GM23338 (cell line): ENCODE results near the gene UQCC3. TPM values are rescaled to one million over a fixed set of nuclear protein-coding genes. Genes with fewer than 3 reads are reported as not detected.

Experiments used
- ATAC-seq: fragments of 200-7000 bp; cut with Tn5 transposase; 3 replicates; pipeline ENCODE4 v1.9.1; 2020
- DNase-seq: peaks from one replicate; pipeline ENCODE4 v3.0.0-alpha.2; 2015; ENCODE audit warnings: low spot score
- H2AFZ ChIP-seq: fragments of 200-600 bp; sonication (generic); 2 replicates; pipeline ENCODE4 v1.8.0; 2016; ENCODE audit warnings: antibody characterized with exemption, mild to moderate bottlenecking, moderate library complexity
- H3F3A ChIP-seq: fragments of 200-600 bp; sonication (generic); replicated peaks from 2 replicates; pipeline ENCODE4 v1.8.0; 2017; ENCODE audit warnings: antibody characterized with exemption, mixed run types, low read depth
- H3K27ac ChIP-seq: fragments of 200-600 bp; sonication (generic); 2 replicates; pipeline ENCODE4 v1.6.1; 2016; ENCODE audit warnings: low read depth
- H3K27me3 ChIP-seq: fragments of 200-600 bp; sonication (generic); 2 replicates; pipeline ENCODE4 v1.8.0; 2016; ENCODE audit warnings: mild to moderate bottlenecking, mixed run types, moderate library complexity; ENCODE audit not compliant: insufficient read depth
- H3K36me3 ChIP-seq: fragments of 200-600 bp; sonication (generic); 2 replicates; pipeline ENCODE4 v1.8.0; 2016; ENCODE audit warnings: mild to moderate bottlenecking; ENCODE audit not compliant: insufficient read depth
- H3K4me1 ChIP-seq: fragments of 200-600 bp; sonication (generic); 2 replicates; pipeline ENCODE4 v1.8.0; 2016; ENCODE audit warnings: mild to moderate bottlenecking, moderate library complexity; ENCODE audit not compliant: insufficient read depth
- H3K4me2 ChIP-seq: fragments of 200-600 bp; sonication (generic); 2 replicates; pipeline ENCODE4 v1.7.1; 2017; ENCODE audit warnings: mixed run types
- H3K4me3 ChIP-seq: fragments of 200-600 bp; sonication (generic); 2 replicates; pipeline ENCODE4 v1.6.1; 2016; ENCODE audit warnings: mixed run types
- H3K79me2 ChIP-seq: fragments of 200-600 bp; sonication (generic); replicated peaks from 2 replicates; pipeline ENCODE4 v1.8.0; 2017; ENCODE audit warnings: mild to moderate bottlenecking; ENCODE audit not compliant: insufficient read depth
- H3K9me2 ChIP-seq: fragments of 200-600 bp; sonication (generic); 2 replicates; pipeline ENCODE4 v1.8.0; 2017; ENCODE audit not compliant: insufficient read depth
- H4K20me1 ChIP-seq: fragments of 200-600 bp; sonication (generic); replicated peaks from 2 replicates; pipeline ENCODE4 v1.8.0; 2017; ENCODE audit warnings: mild to moderate bottlenecking; ENCODE audit not compliant: insufficient read depth
- H3K27ac Mint-ChIP-seq: 2 replicates; pipeline ENCODE4 v1.8.0; 2020; ENCODE audit warnings: inconsistent platforms, mild to moderate bottlenecking, moderate library complexity, mixed read lengths
- H3K27me3 Mint-ChIP-seq: 3 replicates; pipeline ENCODE4 v1.8.0; 2022; ENCODE audit warnings: low read depth, mild to moderate bottlenecking, moderate library complexity, mixed read lengths, inconsistent platforms; ENCODE audit not compliant: insufficient read depth, poor library complexity
- H3K36me3 Mint-ChIP-seq: 3 replicates; pipeline ENCODE4 v1.8.0; 2021; ENCODE audit warnings: low read depth, mild to moderate bottlenecking, inconsistent platforms, moderate library complexity, mixed read lengths
- H3K4me1 Mint-ChIP-seq: 3 replicates; pipeline ENCODE4 v1.8.0; 2020; ENCODE audit warnings: mild to moderate bottlenecking, inconsistent platforms, mixed read lengths
- H3K4me3 Mint-ChIP-seq: 3 replicates; pipeline ENCODE4 v1.8.0; 2021; ENCODE audit warnings: moderate library complexity, mild to moderate bottlenecking, inconsistent platforms, mixed read lengths
- H3K9me3 Mint-ChIP-seq: 3 replicates; pipeline ENCODE4 v1.8.0; 2020; ENCODE audit warnings: moderate library complexity, mild to moderate bottlenecking, inconsistent platforms, mixed read lengths
- CREB1 ChIP-seq: fragments of 250-450 bp; sonication (Bioruptor Pico); IDR thresholded peaks from 2 replicates; pipeline ENCODE4 v1.5.0; 2020; ENCODE audit warnings: low read depth, mild to moderate bottlenecking, moderate library complexity
- ETS1 ChIP-seq: IDR thresholded peaks from 2 replicates; pipeline ENCODE4 v1.6.1; 2016; ENCODE audit warnings: antibody characterized with exemption
- EZH2 ChIP-seq: fragments of 200-600 bp; sonication (generic); IDR thresholded peaks from one replicate; pipeline ENCODE4 v1.8.0; 2017; ENCODE audit warnings: antibody characterized with exemption, mild to moderate bottlenecking, low read depth; ENCODE audit not compliant: unreplicated experiment
- EZH2phosphoT487 ChIP-seq: fragments of 200-600 bp; sonication (generic); IDR thresholded peaks from one replicate; pipeline ENCODE4 v1.8.1; 2018; ENCODE audit warnings: antibody characterized with exemption; ENCODE audit not compliant: unreplicated experiment
- JUNB ChIP-seq: IDR thresholded peaks from one replicate; pipeline ENCODE4 v1.6.1; 2016; ENCODE audit warnings: antibody characterized with exemption; ENCODE audit not compliant: unreplicated experiment
- POLR2AphosphoS5 ChIP-seq: IDR thresholded peaks from 2 replicates; pipeline ENCODE4 v1.6.1; 2016; ENCODE audit warnings: antibody characterized with exemption, low read depth
- STAT1 ChIP-seq: IDR thresholded peaks from one replicate; pipeline ENCODE4 v1.6.1; 2016; ENCODE audit warnings: antibody characterized with exemption; ENCODE audit not compliant: unreplicated experiment
- ZNF114 ChIP-seq: fragments of 250-450 bp; sonication (Bioruptor Pico); IDR thresholded peaks from 2 replicates; pipeline ENCODE4 v1.5.0; 2020; ENCODE audit warnings: mild to moderate bottlenecking, moderate library complexity
- ZNF331 ChIP-seq: fragments of 250-450 bp; sonication (Bioruptor Pico); IDR thresholded peaks from 2 replicates; pipeline ENCODE4 v1.5.0; 2020; ENCODE audit warnings: low read depth, mild to moderate bottlenecking, moderate library complexity
- polyA plus RNA-seq: library from polyadenylated mRNA; unstranded; fragments of >200 nt; fragmentation: Nextera tagmentation; extraction: Ambion mirVana; gene quantifications from 2 replicates; pipeline ENCODE4 v1.2.1, GENCODE V29; 2016
- total RNA-seq: library from RNA; depleted of rRNA; stranded (reverse); fragments of >200 nt; shearing (Covaris generic); gene quantifications from 2 replicates; pipeline ENCODE4 v1.2.3, GENCODE V29; 2014
- TF ChIP-seq, protein P1 (sequence below): fragments of 250-450 bp; sonication (Bioruptor Pico); IDR thresholded peaks from 2 replicates; pipeline ENCODE4 v1.5.0; 2020; ENCODE audit warnings: mild to moderate bottlenecking, moderate library complexity
- TF ChIP-seq, protein P2 (sequence below): IDR thresholded peaks from one replicate; pipeline ENCODE4 v1.6.1; 2018; ENCODE audit warnings: antibody characterized with exemption; ENCODE audit not compliant: unreplicated experiment

The UQCC3 gene
- total and polyA plus RNA-seq, 2 experiments from 2014 or later: 13.0 to 54.7 TPM

- peak overlapping the region; percentile 80 for H3K4me3 Mint-ChIP-seq
- ATAC-seq: no peak; the same call in 2 of the 3 replicates
- TF ChIP-seq, protein P1, sequence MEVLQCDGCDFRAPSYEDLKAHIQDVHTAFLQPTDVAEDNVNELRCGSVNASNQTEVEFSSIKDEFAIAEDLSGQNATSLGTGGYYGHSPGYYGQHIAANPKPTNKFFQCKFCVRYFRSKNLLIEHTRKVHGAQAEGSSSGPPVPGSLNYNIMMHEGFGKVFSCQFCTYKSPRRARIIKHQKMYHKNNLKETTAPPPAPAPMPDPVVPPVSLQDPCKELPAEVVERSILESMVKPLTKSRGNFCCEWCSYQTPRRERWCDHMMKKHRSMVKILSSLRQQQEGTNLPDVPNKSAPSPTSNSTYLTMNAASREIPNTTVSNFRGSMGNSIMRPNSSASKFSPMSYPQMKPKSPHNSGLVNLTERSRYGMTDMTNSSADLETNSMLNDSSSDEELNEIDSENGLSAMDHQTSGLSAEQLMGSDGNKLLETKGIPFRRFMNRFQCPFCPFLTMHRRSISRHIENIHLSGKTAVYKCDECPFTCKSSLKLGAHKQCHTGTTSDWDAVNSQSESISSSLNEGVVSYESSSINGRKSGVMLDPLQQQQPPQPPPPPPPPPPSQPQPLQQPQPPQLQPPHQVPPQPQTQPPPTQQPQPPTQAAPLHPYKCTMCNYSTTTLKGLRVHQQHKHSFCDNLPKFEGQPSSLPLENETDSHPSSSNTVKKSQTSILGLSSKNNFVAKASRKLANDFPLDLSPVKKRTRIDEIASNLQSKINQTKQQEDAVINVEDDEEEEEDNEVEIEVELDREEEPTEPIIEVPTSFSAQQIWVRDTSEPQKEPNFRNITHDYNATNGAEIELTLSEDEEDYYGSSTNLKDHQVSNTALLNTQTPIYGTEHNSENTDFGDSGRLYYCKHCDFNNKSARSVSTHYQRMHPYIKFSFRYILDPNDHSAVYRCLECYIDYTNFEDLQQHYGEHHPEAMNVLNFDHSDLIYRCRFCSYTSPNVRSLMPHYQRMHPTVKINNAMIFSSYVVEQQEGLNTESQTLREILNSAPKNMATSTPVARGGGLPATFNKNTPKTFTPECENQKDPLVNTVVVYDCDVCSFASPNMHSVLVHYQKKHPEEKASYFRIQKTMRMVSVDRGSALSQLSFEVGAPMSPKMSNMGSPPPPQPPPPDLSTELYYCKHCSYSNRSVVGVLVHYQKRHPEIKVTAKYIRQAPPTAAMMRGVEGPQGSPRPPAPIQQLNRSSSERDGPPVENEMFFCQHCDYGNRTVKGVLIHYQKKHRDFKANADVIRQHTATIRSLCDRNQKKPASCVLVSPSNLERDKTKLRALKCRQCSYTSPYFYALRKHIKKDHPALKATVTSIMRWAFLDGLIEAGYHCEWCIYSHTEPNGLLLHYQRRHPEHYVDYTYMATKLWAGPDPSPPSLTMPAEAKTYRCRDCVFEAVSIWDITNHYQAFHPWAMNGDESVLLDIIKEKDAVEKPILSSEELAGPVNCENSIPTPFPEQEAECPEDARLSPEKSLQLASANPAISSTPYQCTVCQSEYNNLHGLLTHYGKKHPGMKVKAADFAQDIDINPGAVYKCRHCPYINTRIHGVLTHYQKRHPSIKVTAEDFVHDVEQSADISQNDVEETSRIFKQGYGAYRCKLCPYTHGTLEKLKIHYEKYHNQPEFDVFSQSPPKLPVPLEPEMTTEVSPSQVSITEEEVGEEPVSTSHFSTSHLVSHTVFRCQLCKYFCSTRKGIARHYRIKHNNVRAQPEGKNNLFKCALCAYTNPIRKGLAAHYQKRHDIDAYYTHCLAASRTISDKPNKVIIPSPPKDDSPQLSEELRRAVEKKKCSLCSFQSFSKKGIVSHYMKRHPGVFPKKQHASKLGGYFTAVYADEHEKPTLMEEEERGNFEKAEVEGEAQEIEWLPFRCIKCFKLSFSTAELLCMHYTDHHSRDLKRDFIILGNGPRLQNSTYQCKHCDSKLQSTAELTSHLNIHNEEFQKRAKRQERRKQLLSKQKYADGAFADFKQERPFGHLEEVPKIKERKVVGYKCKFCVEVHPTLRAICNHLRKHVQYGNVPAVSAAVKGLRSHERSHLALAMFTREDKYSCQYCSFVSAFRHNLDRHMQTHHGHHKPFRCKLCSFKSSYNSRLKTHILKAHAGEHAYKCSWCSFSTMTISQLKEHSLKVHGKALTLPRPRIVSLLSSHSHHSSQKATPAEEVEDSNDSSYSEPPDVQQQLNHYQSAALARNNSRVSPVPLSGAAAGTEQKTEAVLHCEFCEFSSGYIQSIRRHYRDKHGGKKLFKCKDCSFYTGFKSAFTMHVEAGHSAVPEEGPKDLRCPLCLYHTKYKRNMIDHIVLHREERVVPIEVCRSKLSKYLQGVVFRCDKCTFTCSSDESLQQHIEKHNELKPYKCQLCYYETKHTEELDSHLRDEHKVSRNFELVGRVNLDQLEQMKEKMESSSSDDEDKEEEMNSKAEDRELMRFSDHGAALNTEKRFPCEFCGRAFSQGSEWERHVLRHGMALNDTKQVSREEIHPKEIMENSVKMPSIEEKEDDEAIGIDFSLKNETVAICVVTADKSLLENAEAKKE: no peak
- TF ChIP-seq, protein P2, sequence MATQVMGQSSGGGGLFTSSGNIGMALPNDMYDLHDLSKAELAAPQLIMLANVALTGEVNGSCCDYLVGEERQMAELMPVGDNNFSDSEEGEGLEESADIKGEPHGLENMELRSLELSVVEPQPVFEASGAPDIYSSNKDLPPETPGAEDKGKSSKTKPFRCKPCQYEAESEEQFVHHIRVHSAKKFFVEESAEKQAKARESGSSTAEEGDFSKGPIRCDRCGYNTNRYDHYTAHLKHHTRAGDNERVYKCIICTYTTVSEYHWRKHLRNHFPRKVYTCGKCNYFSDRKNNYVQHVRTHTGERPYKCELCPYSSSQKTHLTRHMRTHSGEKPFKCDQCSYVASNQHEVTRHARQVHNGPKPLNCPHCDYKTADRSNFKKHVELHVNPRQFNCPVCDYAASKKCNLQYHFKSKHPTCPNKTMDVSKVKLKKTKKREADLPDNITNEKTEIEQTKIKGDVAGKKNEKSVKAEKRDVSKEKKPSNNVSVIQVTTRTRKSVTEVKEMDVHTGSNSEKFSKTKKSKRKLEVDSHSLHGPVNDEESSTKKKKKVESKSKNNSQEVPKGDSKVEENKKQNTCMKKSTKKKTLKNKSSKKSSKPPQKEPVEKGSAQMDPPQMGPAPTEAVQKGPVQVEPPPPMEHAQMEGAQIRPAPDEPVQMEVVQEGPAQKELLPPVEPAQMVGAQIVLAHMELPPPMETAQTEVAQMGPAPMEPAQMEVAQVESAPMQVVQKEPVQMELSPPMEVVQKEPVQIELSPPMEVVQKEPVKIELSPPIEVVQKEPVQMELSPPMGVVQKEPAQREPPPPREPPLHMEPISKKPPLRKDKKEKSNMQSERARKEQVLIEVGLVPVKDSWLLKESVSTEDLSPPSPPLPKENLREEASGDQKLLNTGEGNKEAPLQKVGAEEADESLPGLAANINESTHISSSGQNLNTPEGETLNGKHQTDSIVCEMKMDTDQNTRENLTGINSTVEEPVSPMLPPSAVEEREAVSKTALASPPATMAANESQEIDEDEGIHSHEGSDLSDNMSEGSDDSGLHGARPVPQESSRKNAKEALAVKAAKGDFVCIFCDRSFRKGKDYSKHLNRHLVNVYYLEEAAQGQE: no peak
- TF ChIP-seq POLR2AphosphoS5 (no peak), STAT1 (no peak), JUNB (no peak), EZH2phosphoT487 (no peak), CREB1 (CRISPR knock-in tag) (no peak), ETS1 (no peak), ZNF114 (CRISPR knock-in tag) (no peak), EZH2 (no peak), ZNF331 (CRISPR knock-in tag) (no peak)
- peaks cover 39% of the 10 kb centered on the region for H3K36me3 Mint-ChIP-seq
- H3K9me2 ChIP-seq: no peaks in the 10 kb centered on the region
- H3K27me3 ChIP-seq: no peaks in the 10 kb centered on the region
- H3K27ac Mint-ChIP-seq: peak overlapping the region; percentile 95
- H2AFZ ChIP-seq: no peak overlapping the region
- peaks cover 9% of the 10 kb centered on the region for H3K27me3 Mint-ChIP-seq
- peaks cover 11% of the 10 kb centered on the region for H3K4me1 ChIP-seq
- peaks cover 22% of the 10 kb centered on the region for H3K79me2 ChIP-seq
- peaks cover 22% of the 10 kb centered on the region for H3F3A ChIP-seq
- no peak for DNase-seq
- peak overlapping the region; percentile 53; the same call in 1 of the 2 replicates for H3K27ac ChIP-seq
- H3K9me3 Mint-ChIP-seq: no peaks in the 10 kb centered on the region
- no peaks in the 10 kb centered on the region; the same call in 1 of the 2 replicates for H4K20me1 ChIP-seq
- H3K36me3 ChIP-seq: no peaks in the 10 kb centered on the region
- peak overlapping the region; percentile 99 for H3K4me3 ChIP-seq
- peak overlapping the region; percentile 98 for H3K4me2 ChIP-seq
- H3K4me1 Mint-ChIP-seq: peaks cover 20% of the 10 kb centered on the region
Measured at GRCh38 chr11:62678433-62678769, 6.9 kb downstream of the UQCC3 start.
